IMR-90 (cell line): ENCODE results near the gene FOXO4. TPM values are rescaled to one million over a fixed set of nuclear protein-coding genes. Genes with fewer than 3 reads are reported as not detected.

Experiments
- ATAC-seq: fragments of 200-7000 bp; cut with Tn5 transposase; 2 replicates; pipeline ENCODE4 v1.9.1; 2020; ENCODE audit warnings: low read depth, mild to moderate bottlenecking, moderate library complexity
- BruUV-seq: library from RNA; stranded (reverse); fragments of 400-500 nt; replicated peaks from 2 replicates; lab custom pipeline; 2021; lab: Mats Ljungman, UMichigan
- CTCF ChIA-PET: fragments of 300-600 bp; formaldehyde crosslinking; extraction: SDS; loops from one replicate; lab custom pipeline; 2021; ENCODE audit warnings: antibody characterized with exemption; lab: Yijun Ruan, JAX
- POLR2A ChIA-PET: fragments of 300-600 bp; sonication (Branson Sonifier 250); formaldehyde crosslinking; loops from one replicate; lab custom pipeline; 2022; ENCODE audit warnings: antibody characterized with exemption; ENCODE audit not compliant: unreplicated experiment; lab: Charles Lee
- DNase-seq: peaks from one replicate; pipeline ENCODE4 v3.0.0; 2013
- H2AFZ ChIP-seq: replicated peaks from 2 replicates; pipeline ENCODE3; 2013; ENCODE audit warnings: low read length, mild to moderate bottlenecking; ENCODE audit not compliant: poor library complexity
- H2AK5ac ChIP-seq: 2 replicates; pipeline ENCODE4 v1.6.1; 2013; ENCODE audit warnings: low read depth, low read length, inconsistent platforms
- H2AK9ac ChIP-seq: replicated peaks from 2 replicates; pipeline ENCODE3; 2013; ENCODE audit warnings: mild to moderate bottlenecking, low read depth, low read length, moderate library complexity; ENCODE audit not compliant: poor library complexity
- H2BK120ac ChIP-seq: 2 replicates; pipeline ENCODE4 v1.6.1; 2013; ENCODE audit warnings: low read depth, low read length, inconsistent platforms
- H2BK15ac ChIP-seq: 3 replicates; pipeline ENCODE4 v1.6.1; 2013; ENCODE audit warnings: low read depth, low read length, inconsistent platforms
- H2BK20ac ChIP-seq: 2 replicates; pipeline ENCODE4 v1.6.1; 2013; ENCODE audit warnings: low read depth, mild to moderate bottlenecking, inconsistent platforms, low read length, moderate library complexity
- H2BK5ac ChIP-seq: 2 replicates; pipeline ENCODE4 v1.6.1; 2013; ENCODE audit warnings: mild to moderate bottlenecking, low read depth, low read length, inconsistent platforms; ENCODE audit not compliant: poor library complexity, severe bottlenecking
- H3K14ac ChIP-seq: replicated peaks from 2 replicates; pipeline ENCODE4 v1.6.1; 2013; ENCODE audit warnings: low read depth, low read length, inconsistent platforms
- H3K18ac ChIP-seq: 2 replicates; pipeline ENCODE4 v1.6.1; 2013; ENCODE audit warnings: low read depth, low read length, control low read depth
- H3K23ac ChIP-seq: 2 replicates; pipeline ENCODE4 v1.6.1; 2013; ENCODE audit warnings: low read depth, low read length, inconsistent platforms
- H3K27ac ChIP-seq: 2 replicates; pipeline ENCODE4 v1.5.1; 2013; ENCODE audit warnings: mild to moderate bottlenecking, control low read depth, low read length; ENCODE audit not compliant: insufficient read depth
- H3K27me3 ChIP-seq: 2 replicates; pipeline ENCODE4 v1.6.1; 2013; ENCODE audit warnings: low read length; ENCODE audit not compliant: control insufficient read depth, insufficient read depth
- H3K36me3 ChIP-seq: 2 replicates; pipeline ENCODE4 v1.6.1; 2013; ENCODE audit warnings: low read length, mixed read lengths; ENCODE audit not compliant: control insufficient read depth, insufficient read depth
- H3K4ac ChIP-seq: 2 replicates; pipeline ENCODE4 v1.6.1; 2013; ENCODE audit warnings: low read depth, low read length, inconsistent platforms
- H3K4me1 ChIP-seq: 2 replicates; pipeline ENCODE4 v1.6.1; 2013; ENCODE audit warnings: low read length, mixed read lengths; ENCODE audit not compliant: control insufficient read depth, insufficient read depth
- H3K4me2 ChIP-seq: 2 replicates; pipeline ENCODE4 v1.6.1; 2013; ENCODE audit warnings: low read depth, mild to moderate bottlenecking, control low read depth, low read length, moderate library complexity
- H3K4me3 ChIP-seq: 2 replicates; pipeline ENCODE4 v1.5.1; 2013; ENCODE audit warnings: low read depth, mild to moderate bottlenecking, control low read depth, low read length, moderate library complexity; ENCODE audit not compliant: insufficient read depth
- H3K56ac ChIP-seq: 2 replicates; pipeline ENCODE4 v1.6.1; 2013; ENCODE audit warnings: low read length, inconsistent platforms; ENCODE audit not compliant: insufficient read depth; ENCODE audit errors: extremely low read depth
- H3K79me1 ChIP-seq, 2 experiments: 2 replicates each; pipeline ENCODE4 v1.6.1; 2013; ENCODE audit warnings: low read length in 2 of 2, inconsistent platforms in 1 of 2, low read depth in 1 of 2
- H3K9ac ChIP-seq: 2 replicates; pipeline ENCODE4 v1.6.1; 2013; ENCODE audit warnings: low read depth, low read length, control low read depth
- H3K9me1 ChIP-seq: 2 replicates; pipeline ENCODE4 v1.6.1; 2013; ENCODE audit warnings: low read length, inconsistent platforms; ENCODE audit not compliant: insufficient read depth
- H3K9me3 ChIP-seq: 2 replicates; pipeline ENCODE4 v1.6.1; 2013; ENCODE audit warnings: low read length; ENCODE audit not compliant: control insufficient read depth, insufficient read depth
- H4K20me1 ChIP-seq: 2 replicates; pipeline ENCODE4 v1.6.1; 2013; ENCODE audit warnings: low read length, inconsistent platforms; ENCODE audit not compliant: insufficient read depth
- H4K5ac ChIP-seq: 2 replicates; pipeline ENCODE4 v1.6.1; 2013; ENCODE audit warnings: mild to moderate bottlenecking, low read depth, low read length, control low read depth
- H4K8ac ChIP-seq, 2 experiments: 2 replicates each; pipeline ENCODE4 v1.6.1; 2013; ENCODE audit warnings: low read depth in 2 of 2, low read length in 2 of 2, control low read depth in 1 of 2, inconsistent platforms in 1 of 2
- H4K91ac ChIP-seq: 2 replicates; pipeline ENCODE4 v1.6.1; 2013; ENCODE audit warnings: low read depth, low read length, inconsistent platforms; ENCODE audit not compliant: insufficient read depth
- BHLHE40 ChIP-seq: fragments of 150-350 bp; IDR thresholded peaks from 2 replicates; pipeline ENCODE4 v1.6.1; 2016; ENCODE audit warnings: mild to moderate bottlenecking, low read depth, low read length
- CEBPB ChIP-seq: IDR thresholded peaks from 2 replicates; pipeline ENCODE4 v1.6.1; 2012; ENCODE audit warnings: low read depth, low read length, improper control_type of control experiment
- CHD1 ChIP-seq: IDR thresholded peaks from 2 replicates; pipeline ENCODE4 v1.6.1; 2012; ENCODE audit warnings: low read depth, low read length, improper control_type of control experiment
- FOS ChIP-seq: fragments of 150-350 bp; IDR thresholded peaks from 2 replicates; pipeline ENCODE4 v1.6.1; 2016; ENCODE audit warnings: low read depth, low read length
- MAFK ChIP-seq: IDR thresholded peaks from 2 replicates; pipeline ENCODE4 v1.6.1; 2012; ENCODE audit warnings: low read depth, low read length, improper control_type of control experiment
- MAZ ChIP-seq: IDR thresholded peaks from 2 replicates; pipeline ENCODE4 v1.6.1; 2012; ENCODE audit warnings: low read depth, mild to moderate bottlenecking, low read length, improper control_type of control experiment, moderate library complexity, borderline replicate concordance
- MXI1 ChIP-seq: IDR thresholded peaks from 2 replicates; pipeline ENCODE4 v1.6.1; 2012; ENCODE audit warnings: low read depth, mild to moderate bottlenecking, low read length, moderate library complexity, borderline replicate concordance
- NFE2L2 ChIP-seq: fragments of 150-350 bp; IDR thresholded peaks from 2 replicates; pipeline ENCODE4 v1.6.1; 2016; ENCODE audit warnings: low read depth, mild to moderate bottlenecking, low read length
- POLR2A ChIP-seq: IDR thresholded peaks from 2 replicates; pipeline ENCODE4 v1.6.1; 2012; ENCODE audit warnings: mild to moderate bottlenecking, low read depth, low read length
- RAD21 ChIP-seq: IDR thresholded peaks from 2 replicates; pipeline ENCODE4 v1.6.1; 2012; ENCODE audit warnings: low read length, improper control_type of control experiment
- RCOR1 ChIP-seq: IDR thresholded peaks from 2 replicates; pipeline ENCODE4 v1.6.1; 2012; ENCODE audit warnings: mild to moderate bottlenecking, low read length, improper control_type of control experiment; ENCODE audit not compliant: insufficient replicate concordance
- RFX5 ChIP-seq: IDR thresholded peaks from 2 replicates; pipeline ENCODE4 v1.8.0; 2012; ENCODE audit warnings: low read depth, mild to moderate bottlenecking, low read length, moderate library complexity
- SMC3 ChIP-seq: fragments of 150-350 bp; IDR thresholded peaks from 2 replicates; pipeline ENCODE4 v1.6.1; 2016; ENCODE audit warnings: low read depth, mild to moderate bottlenecking, antibody characterized with exemption, low read length, moderate library complexity
- USF2 ChIP-seq: fragments of 150-350 bp; IDR thresholded peaks from 2 replicates; pipeline ENCODE4 v1.6.1; 2017; ENCODE audit warnings: mild to moderate bottlenecking, antibody characterized with exemption, low read length, low read depth
- WGBS, 2 experiments: methylation state at CpG; one replicate each; pipeline versions ENCODE4 v1.1.5 to v1.1.7; 2013; ENCODE audit warnings: missing lambda C conversion rate in 2 of 2; ENCODE audit not compliant: insufficient read length in 1 of 2; ENCODE audit errors: extremely low coverage in 2 of 2; 5-methylcytosine and 5-hydroxymethylcytosine counted together
- dilution Hi-C: fragments of 300-500 bp; cut with HindIII; formaldehyde crosslinking; loops from one replicate; pipeline ENCODE4 v1.14.3; 2018; ENCODE audit warnings: low sequenced_read_pairs; ENCODE audit not compliant: unreplicated experiment
- in situ Hi-C: fragments of 300-500 bp; cut with MboI; formaldehyde crosslinking; loops from 3 replicates; pipeline ENCODE4 v1.14.3; 2019; ENCODE audit warnings: low sequenced_read_pairs, inconsistent platforms, mixed read lengths
- intact Hi-C: fragments of 100-400 bp; cut with micrococcal nuclease; formaldehyde crosslinking; loops from 2 replicates; pipeline ENCODE4 v1.10.0; 2022
- polyA plus RNA-seq, 3 experiments: library from polyadenylated mRNA; depleted of rRNA; stranded (reverse); fragments of >200 nt; gene quantifications; 2 replicates each; pipeline ENCODE4 v1.2.3, GENCODE V29; 2012; ENCODE audit warnings: low replicate concordance in 1 of 3
- total RNA-seq: library from RNA; depleted of rRNA; stranded (reverse); fragments of >200 nt; gene quantifications from 2 replicates; pipeline ENCODE4 v1.2.3, GENCODE V29; 2012
- TF ChIP-seq, protein P1 (sequence below): conservative IDR thresholded peaks from 2 replicates; pipeline ENCODE4 v1.5.1; 2012; ENCODE audit warnings: mild to moderate bottlenecking, low read depth, low read length, improper control_type of control experiment
- TF ChIP-seq, protein P2 (sequence below): fragments of 150-350 bp; IDR thresholded peaks from 2 replicates; pipeline ENCODE4 v1.6.1; 2016; ENCODE audit warnings: low read depth, mild to moderate bottlenecking, low read length, moderate library complexity, borderline replicate concordance

The FOXO4 gene
- total and polyA plus RNA-seq, 2 of the 4 experiments (the other 2 are of a cell fraction): 2.0 to 2.6 TPM

DNA sequence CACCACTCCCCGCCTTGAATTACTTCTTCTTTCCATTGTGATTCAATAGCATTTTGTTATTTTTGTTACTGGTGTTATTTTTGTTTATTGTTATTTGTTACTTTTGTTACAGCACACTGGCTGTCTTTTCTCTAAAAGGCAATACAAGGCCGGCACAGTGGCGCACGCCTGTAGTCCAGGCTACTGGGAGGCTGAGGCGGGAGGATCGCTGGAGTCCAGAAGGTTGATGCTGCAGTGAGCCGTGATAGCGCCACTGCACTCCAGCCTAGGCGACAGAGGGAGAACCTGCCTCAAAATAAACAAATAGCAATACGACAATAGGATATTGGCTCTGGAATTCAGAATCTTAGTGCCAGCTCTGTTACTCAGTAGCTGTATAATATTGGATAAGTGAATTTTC is 21.7 kb downstream of the FOXO4 start:
- no peak overlapping the region for H3K4ac ChIP-seq
- DNase-seq (no peak), ATAC-seq (no peak)
- no peak overlapping the region for H3K18ac ChIP-seq
- H3K9me3 ChIP-seq: no peaks in the 10 kb centered on the region
- H2BK120ac ChIP-seq: no peak overlapping the region
- no peak overlapping the region for H2BK5ac ChIP-seq
- H3K4me3 ChIP-seq: no peak overlapping the region
- no peak overlapping the region for H4K5ac ChIP-seq
- dilution Hi-C loops (no loop called here), intact Hi-C loops (no loop called here), in situ Hi-C loops (no loop called here)
- H3K79me1 ChIP-seq: peaks cover 0 to 13% of the 10 kb centered on the region in 2 experiments; a peak in 2 of 4 replicates
- 93% methylated on average over 2 of the region's 10 CpGs; no CpG with 5 or more reads in 1 of the 2 experiments for WGBS, 2 experiments
- BruUV-seq: no TSS peak
- H3K14ac ChIP-seq: no peak overlapping the region
- H2BK20ac ChIP-seq: no peak overlapping the region
- no peak overlapping the region for H3K23ac ChIP-seq
- no peak overlapping the region for H3K4me2 ChIP-seq
- no peak for TF ChIP-seq POLR2A
- no peak for TF ChIP-seq MAZ
- TF ChIP-seq, protein P1, sequence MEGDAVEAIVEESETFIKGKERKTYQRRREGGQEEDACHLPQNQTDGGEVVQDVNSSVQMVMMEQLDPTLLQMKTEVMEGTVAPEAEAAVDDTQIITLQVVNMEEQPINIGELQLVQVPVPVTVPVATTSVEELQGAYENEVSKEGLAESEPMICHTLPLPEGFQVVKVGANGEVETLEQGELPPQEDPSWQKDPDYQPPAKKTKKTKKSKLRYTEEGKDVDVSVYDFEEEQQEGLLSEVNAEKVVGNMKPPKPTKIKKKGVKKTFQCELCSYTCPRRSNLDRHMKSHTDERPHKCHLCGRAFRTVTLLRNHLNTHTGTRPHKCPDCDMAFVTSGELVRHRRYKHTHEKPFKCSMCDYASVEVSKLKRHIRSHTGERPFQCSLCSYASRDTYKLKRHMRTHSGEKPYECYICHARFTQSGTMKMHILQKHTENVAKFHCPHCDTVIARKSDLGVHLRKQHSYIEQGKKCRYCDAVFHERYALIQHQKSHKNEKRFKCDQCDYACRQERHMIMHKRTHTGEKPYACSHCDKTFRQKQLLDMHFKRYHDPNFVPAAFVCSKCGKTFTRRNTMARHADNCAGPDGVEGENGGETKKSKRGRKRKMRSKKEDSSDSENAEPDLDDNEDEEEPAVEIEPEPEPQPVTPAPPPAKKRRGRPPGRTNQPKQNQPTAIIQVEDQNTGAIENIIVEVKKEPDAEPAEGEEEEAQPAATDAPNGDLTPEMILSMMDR: no peak
- TF ChIP-seq MAFK: no peak
- no peak for TF ChIP-seq RAD21
- no peak for TF ChIP-seq SMC3
- no peak for TF ChIP-seq CEBPB
- TF ChIP-seq CHD1: no peak
- TF ChIP-seq USF2: no peak
- no peak for TF ChIP-seq RFX5
- no peak for TF ChIP-seq NFE2L2
- TF ChIP-seq FOS: no peak
- no peak for TF ChIP-seq MXI1
- no peak for TF ChIP-seq BHLHE40
- TF ChIP-seq RCOR1: no peak
- TF ChIP-seq, protein P2, sequence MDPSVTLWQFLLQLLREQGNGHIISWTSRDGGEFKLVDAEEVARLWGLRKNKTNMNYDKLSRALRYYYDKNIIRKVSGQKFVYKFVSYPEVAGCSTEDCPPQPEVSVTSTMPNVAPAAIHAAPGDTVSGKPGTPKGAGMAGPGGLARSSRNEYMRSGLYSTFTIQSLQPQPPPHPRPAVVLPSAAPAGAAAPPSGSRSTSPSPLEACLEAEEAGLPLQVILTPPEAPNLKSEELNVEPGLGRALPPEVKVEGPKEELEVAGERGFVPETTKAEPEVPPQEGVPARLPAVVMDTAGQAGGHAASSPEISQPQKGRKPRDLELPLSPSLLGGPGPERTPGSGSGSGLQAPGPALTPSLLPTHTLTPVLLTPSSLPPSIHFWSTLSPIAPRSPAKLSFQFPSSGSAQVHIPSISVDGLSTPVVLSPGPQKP: no peak
- CTCF ChIA-PET: no interaction called here
- POLR2A ChIA-PET: no interaction called here
- no peak overlapping the region for H4K91ac ChIP-seq
- H3K36me3 ChIP-seq: peaks cover 18% of the 10 kb centered on the region
- H3K27ac ChIP-seq: no peak overlapping the region
- H3K27me3 ChIP-seq: peaks cover 7% of the 10 kb centered on the region
- H2AK5ac ChIP-seq: no peak overlapping the region
- no peak overlapping the region for H3K9ac ChIP-seq
- H4K20me1 ChIP-seq: no peaks in the 10 kb centered on the region
- no peaks in the 10 kb centered on the region; the same call in 1 of the 2 replicates for H3K4me1 ChIP-seq
- H3K56ac ChIP-seq: no peak overlapping the region
- no peak overlapping the region for H4K8ac ChIP-seq
- H2AFZ ChIP-seq: no peak overlapping the region
- peaks cover 7% of the 10 kb centered on the region for H3K9me1 ChIP-seq
- no peak overlapping the region for H2AK9ac ChIP-seq
- no peak overlapping the region for H2BK15ac ChIP-seq
